HG03045 (cell line): ENCODE measurements around the gene ARHGAP28.

Experiments used
- ATAC-seq: cut with Tn5 transposase; IDR thresholded peaks from one replicate; pipeline ENCODE4 v1.9.1; 2021; ENCODE audit warnings: mild to moderate bottlenecking, moderate library complexity; ENCODE audit not compliant: unreplicated experiment

ARHGAP28 gene

GRCh38 chr18:6950641-6951040, 221.1 kb downstream of the ARHGAP28 start:
- no peak for ATAC-seq

GRCh38 chr18:6951336-6952090, 222.0 kb downstream of the ARHGAP28 start:
- no peak for ATAC-seq

GRCh38 chr18:6954501-6954900, 225.0 kb downstream of the ARHGAP28 start:
- ATAC-seq, result no peak

- no peak for ATAC-seq
Measured at GRCh38 chr18:6955304-6955703, 225.8 kb downstream of the ARHGAP28 start.

GRCh38 chr18:6956495-6956894, 227.0 kb downstream of the ARHGAP28 start:
- no peak for ATAC-seq

GRCh38 chr18:6956999-6957398, 227.5 kb downstream of the ARHGAP28 start:
- no peak for ATAC-seq

GRCh38 chr18:6959110-6959509, 229.6 kb downstream of the ARHGAP28 start:
- no peak for ATAC-seq

- no peak for ATAC-seq
Measured at GRCh38 chr18:6960124-6960523, 230.6 kb downstream of the ARHGAP28 start.

GRCh38 chr18:6960656-6961055, 231.1 kb downstream of the ARHGAP28 start:
- no peak for ATAC-seq

- no peak for ATAC-seq
Measured at GRCh38 chr18:6961331-6961730, 231.8 kb downstream of the ARHGAP28 start.

- no peak for ATAC-seq
Measured at GRCh38 chr18:6962571-6963451, 233.3 kb downstream of the ARHGAP28 start.

GRCh38 chr18:6963452-6964097, 234.1 kb downstream of the ARHGAP28 start:
- no peak for ATAC-seq
